Stimulated activated CD8-positive, alpha-beta memory T cell treated with anti-CD3 and anti-CD28 coated beads, Interleukin-15, amount 100 ng/mL, for 1 hour (primary cell): ENCODE data around the gene CTSL.
"Not testable (repeated sequence)": the region's sequence is repeated elsewhere in the genome, so short reads cannot be mapped to it uniquely, and the experiment has no call there.

ENCODE experiments used
- DNase-seq: peaks from one replicate; pipeline ENCODE4 v3.0.0-alpha.2; 2020; ENCODE audit warnings: low read depth

Gene CTSL

GRCh38 chr9:87759980-87760379, 34.1 kb downstream of the CTSL start:
- not testable (repeated sequence) for DNase-seq

- no peak for DNase-seq
These were observed 34.6 kb downstream of the CTSL start for GRCh38 chr9:87760529-87760928.

DNA sequence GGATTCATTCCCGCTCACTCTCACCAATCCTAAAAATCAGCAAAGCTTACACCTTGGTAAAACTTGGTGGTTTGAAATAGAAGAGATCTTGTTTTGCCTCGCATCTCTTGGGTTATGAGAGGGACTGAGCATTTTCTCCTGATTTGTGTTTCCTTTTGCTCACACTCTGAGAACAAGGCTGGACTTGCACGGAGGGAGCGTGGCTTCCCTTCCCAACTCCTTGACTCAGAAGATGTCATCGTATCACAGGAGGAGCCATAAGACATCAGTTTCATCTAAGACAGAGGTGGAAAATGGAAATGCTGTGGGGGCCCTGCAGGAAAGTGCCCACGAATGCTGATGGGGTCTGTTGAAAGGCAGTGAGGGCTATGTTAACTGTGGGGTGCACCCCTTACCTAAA, 37.4 kb downstream of the CTSL start:
- no peak for DNase-seq

GRCh38 chr9:87765521-87765920, 39.6 kb downstream of the CTSL start:
- no peak for DNase-seq

DNA sequence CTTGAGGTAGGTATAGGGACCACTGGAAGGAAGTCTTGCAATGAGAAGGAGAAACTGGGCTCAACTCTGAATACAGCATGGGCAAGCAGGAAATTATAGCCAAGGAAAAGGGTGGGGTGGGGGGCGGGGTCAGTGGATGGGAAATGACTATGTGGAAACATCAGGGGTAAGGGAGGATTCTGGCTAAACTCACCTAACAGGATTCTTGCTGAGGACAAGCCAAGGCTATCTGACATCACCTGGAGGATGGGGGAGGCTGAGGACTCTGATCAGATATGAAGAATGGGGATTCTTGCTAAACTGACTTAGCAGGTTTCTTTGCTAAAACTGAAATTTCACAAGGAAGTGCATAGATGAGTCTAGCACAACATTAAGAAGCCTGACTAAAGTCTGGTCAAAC, 40.8 kb downstream of the CTSL start:
- DNase-seq, result no peak

- DNase-seq, result no peak
These were observed 44.8 kb downstream of the CTSL start for GRCh38 chr9:87770616-87771315.

- no peak for DNase-seq
These were observed 45.5 kb downstream of the CTSL start for GRCh38 chr9:87771316-87772006.

DNA sequence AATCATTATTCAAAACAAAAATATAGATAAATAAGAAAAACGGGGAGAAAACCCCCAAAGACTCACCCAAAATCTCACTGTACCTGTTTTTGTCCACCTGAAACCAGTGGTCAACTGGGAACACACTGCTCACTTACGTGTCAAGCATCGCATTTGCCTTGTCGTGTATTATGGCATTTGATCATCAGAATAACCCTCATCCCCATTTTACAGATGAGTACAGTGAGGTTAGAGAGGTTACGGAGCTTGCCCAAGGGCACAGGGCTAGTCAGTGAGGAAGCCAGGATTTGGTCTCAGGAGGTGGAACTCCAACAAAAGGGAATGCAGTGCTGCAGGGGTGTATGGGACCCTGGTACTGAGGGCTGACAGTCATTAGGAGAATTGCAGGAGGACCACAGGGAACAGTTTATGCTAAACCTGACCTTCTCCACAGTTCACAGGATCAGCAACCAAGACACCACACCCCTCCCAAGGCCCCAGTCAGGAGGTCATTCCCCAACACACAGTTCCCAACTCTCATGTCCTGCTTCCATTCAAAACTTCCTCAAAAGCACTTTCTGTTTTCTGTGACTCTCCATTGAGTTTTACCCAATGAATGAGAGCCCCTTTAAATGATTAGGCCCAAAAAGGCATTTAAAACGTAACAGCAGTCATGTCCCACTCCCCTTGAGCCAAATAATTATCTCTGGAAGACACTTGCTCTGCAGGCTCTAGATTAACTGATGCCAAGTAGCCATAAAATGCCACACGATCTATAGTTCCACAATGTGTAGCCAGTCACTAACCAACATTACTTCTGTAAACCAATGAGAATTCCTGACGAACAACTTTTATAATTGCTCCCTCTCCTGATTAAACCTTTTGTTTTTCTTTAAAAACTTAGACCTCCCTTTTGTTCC, 50.8 kb downstream of the CTSL start:
- DNase-seq, result no peak

GRCh38 chr9:87778996-87779395, 53.1 kb downstream of the CTSL start:
- no peak for DNase-seq
